Endothelial cell of umbilical vein (primary cell): Measurements from ENCODE around the gene NUCKS1. TPM values are rescaled to one million over a fixed set of nuclear protein-coding genes. Genes with fewer than 3 reads are reported as not detected.

Experiments
- BruUV-seq: library from RNA; stranded (reverse); fragments of 400-500 nt; replicated peaks from 2 replicates; lab custom pipeline; 2021; lab: Mats Ljungman, UMichigan
- CTCF ChIA-PET: fragments of 300-600, 350-600 bp; sonication (Branson Sonifier 250); formaldehyde crosslinking; loops from one replicate; lab custom pipeline; 2021; ENCODE audit warnings: antibody characterized with exemption, inconsistent platforms; lab: Charles Lee
- POLR2A ChIA-PET: fragments of 300-600, 350-600 bp; sonication (Branson Sonifier 250); formaldehyde crosslinking; loops from one replicate; lab custom pipeline; 2021; ENCODE audit warnings: antibody characterized with exemption, inconsistent platforms; lab: Charles Lee
- DNase-seq: peaks from one replicate; pipeline ENCODE4 v3.0.0-alpha.2; 2011; ENCODE audit warnings: low read depth, low spot score
- FAIRE-seq: peaks from 2 replicates; lab custom pipeline; 2011; peaks lifted over from hg19 to GRCh38; lab: Jason Lieb, UNC
- H2AFZ ChIP-seq: 2 replicates; pipeline ENCODE4 v1.6.0; 2012; ENCODE audit warnings: low read depth, low read length, control low read depth, inconsistent platforms
- H3K27ac ChIP-seq: 2 replicates; pipeline ENCODE4 v1.5.1; 2011; ENCODE audit warnings: low read depth, mild to moderate bottlenecking, control low read depth, low read length, moderate library complexity; ENCODE audit not compliant: insufficient read depth
- H3K27me3 ChIP-seq, 2 experiments: 2 replicates each; pipeline versions ENCODE4 v1.6.0 to v1.6.1; 2011; ENCODE audit warnings: low read length in 2 of 2, mixed read lengths in 1 of 2; ENCODE audit not compliant: control insufficient read depth in 2 of 2, insufficient read depth in 2 of 2
- H3K36me3 ChIP-seq, 2 experiments: 2 replicates in 1 of 2; 3 replicates in 1 of 2; pipeline ENCODE4 v1.5.1; 2011; ENCODE audit warnings: low read length in 2 of 2, mild to moderate bottlenecking in 1 of 2, moderate library complexity in 1 of 2; ENCODE audit not compliant: control insufficient read depth in 2 of 2, insufficient read depth in 2 of 2; ENCODE audit errors: extremely low read depth in 1 of 2
- H3K4me1 ChIP-seq: 3 replicates; pipeline ENCODE4 v1.5.1; 2011; ENCODE audit warnings: mild to moderate bottlenecking, low read length; ENCODE audit not compliant: control insufficient read depth, insufficient read depth; ENCODE audit errors: extremely low read depth
- H3K4me2 ChIP-seq: 2 replicates; pipeline ENCODE4 v1.6.1; 2011; ENCODE audit warnings: low read length, control low read depth, mixed read lengths; ENCODE audit not compliant: insufficient read depth
- H3K4me3 ChIP-seq, 3 experiments: fragments of 200-600 bp in 1 of 3; sonication (generic), shearing (Covaris generic) in 1 of 3; replicated peaks in 1 of 3; 2 replicates each; pipeline ENCODE4 v1.5.1; 2011 to 2016; ENCODE audit warnings: control low read depth in 3 of 3, low read length in 3 of 3, mild to moderate bottlenecking in 2 of 3, inconsistent platforms in 1 of 3, low read depth in 1 of 3, moderate library complexity in 1 of 3; ENCODE audit not compliant: insufficient read depth in 1 of 3
- H3K79me2 ChIP-seq: 2 replicates; pipeline ENCODE4 v1.6.0; 2012; ENCODE audit warnings: low read length, inconsistent platforms; ENCODE audit not compliant: control insufficient read depth, insufficient read depth
- H3K9ac ChIP-seq: replicated peaks from 2 replicates; pipeline ENCODE3; 2011; ENCODE audit warnings: low read length, control low read depth; ENCODE audit not compliant: insufficient read depth; ENCODE audit errors: extremely low read depth
- H3K9me1 ChIP-seq: replicated peaks from 3 replicates; pipeline ENCODE4 v1.6.0; 2011; ENCODE audit warnings: mild to moderate bottlenecking, low read length; ENCODE audit not compliant: control insufficient read depth, insufficient read depth; ENCODE audit errors: extremely low read depth
- H3K9me3 ChIP-seq: replicated peaks from 2 replicates; pipeline ENCODE4 v1.5.1; 2012; ENCODE audit warnings: low read length, inconsistent platforms; ENCODE audit not compliant: control insufficient read depth, insufficient read depth
- H4K20me1 ChIP-seq: replicated peaks from 2 replicates; pipeline ENCODE3; 2011; ENCODE audit warnings: mild to moderate bottlenecking, low read length; ENCODE audit not compliant: control insufficient read depth, insufficient read depth; ENCODE audit errors: extremely low read depth
- CTCF ChIP-seq, 2 donors: IDR thresholded peaks; 1 replicate in 1 of 2; 2 replicates in 1 of 2; pipeline ENCODE4 v1.5.1; 2011; ENCODE audit warnings: low read length in 2 of 2, mild to moderate bottlenecking in 2 of 2, moderate library complexity in 2 of 2, control low read depth in 1 of 2, inconsistent platforms in 1 of 2, low read depth in 1 of 2; ENCODE audit not compliant: insufficient read depth in 1 of 2; ENCODE audit errors: extremely low read depth in 1 of 2
- EZH2 ChIP-seq: IDR thresholded peaks from 2 replicates; pipeline ENCODE4 v1.6.1; 2012; ENCODE audit warnings: borderline replicate concordance, low read depth, mild to moderate bottlenecking, moderate library complexity, low read length, inconsistent platforms; ENCODE audit not compliant: severe bottlenecking
- FOS ChIP-seq: IDR thresholded peaks from 2 replicates; pipeline ENCODE4 v1.6.1; 2011; ENCODE audit warnings: mild to moderate bottlenecking, low read length, moderate library complexity, borderline replicate concordance; ENCODE audit not compliant: insufficient read depth
- GATA2 ChIP-seq: IDR thresholded peaks from 2 replicates; pipeline ENCODE4 v1.7.0; 2011; ENCODE audit warnings: low read depth, mild to moderate bottlenecking, moderate library complexity, mixed read lengths, low read length; ENCODE audit not compliant: insufficient read length, insufficient read depth
- JUN ChIP-seq: IDR thresholded peaks from 2 replicates; pipeline ENCODE4 v1.6.1; 2011; ENCODE audit warnings: borderline replicate concordance, low read depth; ENCODE audit not compliant: insufficient read length, insufficient read depth
- MYC ChIP-seq: IDR thresholded peaks from one replicate; pipeline ENCODE4 v1.6.1; 2011; ENCODE audit warnings: mild to moderate bottlenecking, low read depth, low read length
- POLR2A ChIP-seq: IDR thresholded peaks from 2 replicates; pipeline ENCODE4 v1.6.1; 2012; ENCODE audit warnings: low read depth, mild to moderate bottlenecking, control low read depth, low read length
- POLR2AphosphoS5 ChIP-seq: IDR thresholded peaks from 2 replicates; pipeline ENCODE4 v1.6.1; 2012; ENCODE audit warnings: low read depth, mild to moderate bottlenecking, control low read depth, low read length, moderate library complexity; ENCODE audit not compliant: insufficient read depth
- dilution Hi-C: fragments of 300-500 bp; cut with MboI; formaldehyde crosslinking; loops from one replicate; pipeline ENCODE4 v1.15.0; 2019; ENCODE audit warnings: low sequenced_read_pairs; ENCODE audit not compliant: extremely low pct_ligation_motif_present
- intact Hi-C: fragments of 100-400 bp; cut with micrococcal nuclease; formaldehyde crosslinking; loops from one replicate; pipeline ENCODE4 v1.10.0; 2022
- polyA plus RNA-seq, 4 experiments: library from polyadenylated mRNA; depleted of rRNA in 3 of 4; stranded (reverse) in 3 of 4; unstranded in 1 of 4; fragments of >200 nt; gene quantifications; 2 replicates each; pipeline versions ENCODE4 v1.2.1 to v1.2.3, GENCODE V29; 2011 to 2012; ENCODE audit warnings: missing spikeins in 1 of 4
- total RNA-seq: library from RNA; stranded (reverse); gene quantifications from 2 replicates; pipeline ENCODE4 v1.2.3, GENCODE V29; 2021
- TF ChIP-seq, protein P1 (sequence below): IDR thresholded peaks from 2 replicates; pipeline ENCODE4 v1.6.1; 2011; ENCODE audit not compliant: insufficient read depth, insufficient read length

NUCKS1 gene
- total and polyA plus RNA-seq, 2 donors (not counting 3 experiments of a cell fraction or from before 2014, with no cell fraction given) = 53.7 to 282 TPM

GRCh38 chr1:205744403-205744802 is 5.6 kb downstream of the NUCKS1 start:
- TF ChIP-seq MYC = no peak
- no peak for TF ChIP-seq EZH2
- H3K27me3 ChIP-seq = no peaks in the 10 kb centered on the region
- no peaks in the 10 kb centered on the region for H3K9me1 ChIP-seq
- no peak overlapping the region for H3K27ac ChIP-seq
- no peak overlapping the region for H2AFZ ChIP-seq
- BruUV-seq = no TSS peak
- dilution Hi-C loops (no loop called here), intact Hi-C loops (no loop called here)
- CTCF ChIA-PET = interaction anchor here (0.6 kb wide), 1 partner anchor 86 kb away, joined by 4 read pairs; no protein-coding TSS in a partner anchor
- no peak overlapping the region for H3K9ac ChIP-seq
- H3K4me2 ChIP-seq = no peak overlapping the region
- peaks cover 25% of the 10 kb centered on the region for H3K4me1 ChIP-seq
- FAIRE-seq (no peak), DNase-seq (no peak)
- peaks cover 10% of the 10 kb centered on the region for H4K20me1 ChIP-seq
- H3K9me3 ChIP-seq = no peaks in the 10 kb centered on the region
- POLR2A ChIA-PET = no interaction called here
- H3K4me3 ChIP-seq = no peak overlapping the region
- peaks cover 96% of the 10 kb centered on the region for H3K79me2 ChIP-seq
- peaks cover 0 to 2% of the 10 kb centered on the region in 2 experiments for H3K36me3 ChIP-seq

GRCh38 chr1:205743977-205744376 is 6.0 kb downstream of the NUCKS1 start:
- Histone ChIP-seq H3K9ac (no peak overlapping the region), H3K4me3 (no peak overlapping the region), H3K27ac (no peak overlapping the region), H3K36me3 (peaks cover 0 to 2% of the 10 kb centered on the region in 2 experiments), H3K27me3 (no peaks in the 10 kb centered on the region), H4K20me1 (peaks cover 12% of the 10 kb centered on the region), H3K4me1 (peaks cover 25% of the 10 kb centered on the region), H3K79me2 (peaks cover 97% of the 10 kb centered on the region), H2AFZ (no peak overlapping the region), H3K9me3 (no peaks in the 10 kb centered on the region), H3K4me2 (no peak overlapping the region), H3K9me1 (no peaks in the 10 kb centered on the region)
- intact Hi-C loops = no loop called here
- BruUV-seq = no TSS peak
- ChIA-PET POLR2A (no interaction called here), CTCF (no interaction called here)
- DNase-seq (no peak), FAIRE-seq (no peak)
- dilution Hi-C loops = no loop called here
- TF ChIP-seq JUN (no peak), EZH2 (no peak), POLR2A (no peak), FOS (no peak), CTCF (IDR thresholded peaks at IDR 0.05; ENCODE audit: extremely low read depth in 1 of 2, insufficient read depth in 1 of 2, low read depth in 1 of 2, low read length in 2 of 2) (no peak), POLR2AphosphoS5 (no peak), MYC (no peak), GATA2 (no peak)
- TF ChIP-seq, protein P1, sequence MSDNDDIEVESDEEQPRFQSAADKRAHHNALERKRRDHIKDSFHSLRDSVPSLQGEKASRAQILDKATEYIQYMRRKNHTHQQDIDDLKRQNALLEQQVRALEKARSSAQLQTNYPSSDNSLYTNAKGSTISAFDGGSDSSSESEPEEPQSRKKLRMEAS = no peak
